Stimulated activated CD4-positive, alpha-beta T cell treated with anti-CD3 and anti-CD28 coated beads, Interleukin-1b, Interleukin-23, amount 100 ng/mL, for 48 hours (primary cell): ENCODE results near the gene SULT1E1.
"Not testable (repeated sequence)": the region's sequence is repeated elsewhere in the genome, so short reads cannot be mapped to it uniquely, and the experiment has no call there.

Experiments used
- DNase-seq: peaks from one replicate; pipeline ENCODE4 v3.0.0-alpha.2; 2020

The SULT1E1 gene

GRCh38 chr4:69838977-69839376, 21.0 kb downstream of the SULT1E1 start:
- DNase-seq: no peak

- no peak for DNase-seq
Measured at GRCh38 chr4:69836287-69836686, 23.7 kb downstream of the SULT1E1 start.

DNA sequence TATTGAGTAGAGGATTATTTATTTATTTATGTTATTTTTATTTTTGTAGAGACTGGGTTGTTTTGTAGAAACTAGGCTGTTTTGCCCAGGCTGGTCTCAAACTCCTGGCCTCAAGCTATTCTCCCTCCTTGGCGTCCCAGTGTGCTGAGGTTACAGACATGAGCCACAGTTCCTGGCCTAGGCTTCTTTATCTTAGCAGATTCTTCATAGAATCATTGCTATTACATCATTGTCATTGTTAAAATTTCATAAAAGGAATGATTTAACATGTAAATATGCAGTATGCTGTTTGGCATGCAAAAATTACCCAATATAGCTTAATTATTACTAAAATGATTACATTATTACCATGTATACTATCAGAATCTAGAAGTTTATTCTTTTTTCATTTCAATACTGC, 24.2 kb downstream of the SULT1E1 start:
- no peak for DNase-seq

DNA sequence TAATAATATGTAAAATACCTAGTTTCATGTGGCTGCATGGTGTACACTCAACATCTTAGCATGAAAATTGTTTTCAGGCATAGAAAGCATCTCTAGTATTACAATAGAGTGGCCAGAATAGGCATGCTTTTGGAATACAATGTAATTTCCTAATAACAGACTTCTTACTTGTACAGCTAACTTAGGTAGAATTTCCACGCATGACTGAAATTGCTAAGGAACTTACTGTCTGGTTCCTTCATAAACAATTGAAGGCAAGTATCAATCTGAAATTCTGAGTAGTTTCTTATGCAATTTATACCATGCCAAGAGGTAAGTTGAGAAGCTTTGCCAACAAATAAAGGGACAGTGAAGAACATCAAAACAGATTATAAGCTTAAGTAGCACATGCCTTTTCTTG, 26.7 kb downstream of the SULT1E1 start:
- no peak for DNase-seq

GRCh38 chr4:69832326-69833030, 27.5 kb downstream of the SULT1E1 start:
- no peak for DNase-seq

DNA sequence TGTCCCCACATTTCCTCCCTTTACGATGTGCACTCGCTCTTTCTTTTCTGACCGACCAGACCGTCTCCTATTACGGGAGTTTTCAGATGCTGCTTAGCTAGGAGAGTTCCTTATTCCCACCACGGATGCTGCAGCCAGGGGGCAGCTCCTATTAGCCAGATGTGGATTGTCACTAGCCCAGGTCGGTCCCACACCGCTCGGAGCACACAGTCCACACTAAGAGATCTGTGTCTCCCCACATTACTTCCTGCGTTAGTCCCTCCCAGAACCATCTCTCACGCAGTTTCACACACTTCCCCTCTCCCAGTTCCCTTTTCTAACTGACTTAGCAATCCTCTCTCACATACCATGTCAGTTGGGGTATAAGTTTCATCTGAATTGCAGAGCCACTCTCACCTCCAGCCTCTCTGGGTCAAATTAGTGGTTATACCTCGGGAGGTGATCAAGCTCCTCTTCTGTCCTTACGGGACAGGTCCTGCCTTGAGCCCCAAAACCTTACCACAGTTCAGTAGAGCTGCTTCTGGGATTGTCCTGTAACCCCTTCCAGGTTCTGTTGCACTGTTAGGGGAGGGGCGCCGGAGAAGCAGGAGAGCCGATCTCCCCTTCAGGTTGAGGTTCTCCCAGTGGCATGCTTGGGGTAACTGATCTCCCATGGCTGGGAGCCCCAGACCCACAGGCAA, 28.2 kb downstream of the SULT1E1 start:
- no peak for DNase-seq

- no peak for DNase-seq
Measured at GRCh38 chr4:69831270-69831627, 28.7 kb downstream of the SULT1E1 start.

GRCh38 chr4:69830560-69831269, 29.2 kb downstream of the SULT1E1 start:
- DNase-seq: no peak

DNA sequence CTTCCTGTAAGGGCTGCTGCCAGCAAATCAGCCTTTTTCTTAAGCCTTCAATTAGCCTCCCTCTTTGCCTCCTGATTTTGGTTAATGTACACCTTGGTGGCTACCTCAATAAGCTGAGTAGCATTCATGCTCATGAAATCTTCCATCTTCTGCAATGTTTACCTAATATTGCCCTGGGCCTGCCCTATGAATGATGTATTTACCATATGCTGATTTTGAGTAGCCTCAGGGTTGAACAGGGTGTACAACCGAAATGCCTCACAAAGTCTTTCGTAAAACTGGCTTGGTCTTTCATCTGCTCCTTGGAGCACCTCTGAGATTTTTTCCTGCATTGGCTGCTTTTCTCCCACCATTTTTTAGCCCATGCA, 29.8 kb downstream of the SULT1E1 start:
- no peak for DNase-seq

- DNase-seq: no peak
Measured at GRCh38 chr4:69829678-69830077, 30.3 kb downstream of the SULT1E1 start.

DNA sequence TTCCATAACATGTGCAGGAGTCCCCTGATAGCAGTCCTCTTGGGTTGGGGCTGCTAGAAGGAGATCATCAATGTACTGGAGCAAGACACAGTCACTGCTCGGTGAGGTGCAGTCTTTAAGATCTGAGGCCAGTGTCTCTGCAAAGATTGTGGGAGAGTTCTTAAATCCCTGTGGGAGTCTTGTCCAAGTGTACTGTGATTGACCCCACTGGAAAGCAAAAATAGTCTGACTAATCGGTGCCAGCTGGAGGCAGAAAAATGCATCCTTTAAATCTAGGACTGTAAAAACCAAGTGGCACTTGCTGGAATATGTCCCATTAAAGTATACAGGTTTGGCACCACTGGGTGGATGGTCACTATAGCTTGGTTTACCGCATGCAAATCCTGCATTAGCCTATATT, 31.1 kb downstream of the SULT1E1 start:
- no peak for DNase-seq

GRCh38 chr4:69825056-69825455, 34.9 kb downstream of the SULT1E1 start:
- DNase-seq: not testable (repeated sequence)

- peak; percentile 40 for DNase-seq
Measured at GRCh38 chr4:69823481-69824186, 36.3 kb downstream of the SULT1E1 start.

- DNase-seq: no peak
Measured at GRCh38 chr4:69823048-69823447, 36.9 kb downstream of the SULT1E1 start.

- DNase-seq: no peak
Measured at GRCh38 chr4:69822198-69822597, 37.7 kb downstream of the SULT1E1 start.

DNA sequence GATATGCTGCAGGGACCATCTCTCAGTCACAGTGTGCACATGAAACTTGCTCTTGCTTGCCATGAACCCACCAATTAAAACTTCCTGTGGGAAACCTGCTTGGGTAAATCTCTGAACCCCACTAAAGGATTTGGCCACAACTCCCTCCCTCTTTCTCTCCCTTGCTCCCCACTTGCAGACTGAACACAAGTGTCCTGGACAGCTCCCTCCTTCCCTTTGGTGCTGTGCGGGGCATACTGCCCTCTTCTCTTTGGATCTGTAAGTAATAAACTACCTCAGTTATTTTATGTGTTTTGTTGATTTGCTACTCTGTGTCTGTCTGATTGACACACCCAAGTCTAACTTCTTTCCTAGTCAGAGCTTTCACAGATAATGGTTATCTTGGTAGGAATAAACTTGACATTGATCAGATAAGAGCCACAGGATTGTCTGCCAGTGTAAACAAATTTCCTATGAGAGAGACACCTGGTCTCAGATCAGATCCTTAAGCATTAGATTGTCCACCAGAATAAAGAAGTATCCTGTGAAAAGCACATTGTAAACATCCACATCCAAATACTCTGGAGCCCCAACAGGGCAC, 41.8 kb downstream of the SULT1E1 start:
- DNase-seq: no peak

- DNase-seq: no peak
Measured at GRCh38 chr4:69816236-69816635, 43.7 kb downstream of the SULT1E1 start.

DNA sequence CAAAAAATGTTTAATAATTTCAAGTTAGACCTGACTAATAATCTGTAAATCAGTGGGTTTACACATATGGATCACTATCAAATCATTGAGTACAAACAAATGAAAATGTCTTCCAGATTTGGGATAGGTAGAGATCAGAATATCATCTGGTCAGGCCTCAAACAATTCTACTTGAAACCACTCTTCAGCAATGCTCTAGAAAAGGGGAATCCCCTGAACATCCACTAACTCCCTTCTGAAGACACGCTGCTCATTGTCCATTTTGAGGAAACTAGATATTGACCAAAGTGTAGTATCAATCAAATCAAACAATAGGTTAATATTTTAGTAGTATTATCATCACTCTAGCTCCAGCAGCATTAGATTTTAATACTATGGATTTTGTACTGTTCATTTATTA, 46.3 kb downstream of the SULT1E1 start:
- DNase-seq: no peak

GRCh38 chr4:69811166-69811565, 48.8 kb downstream of the SULT1E1 start:
- no peak for DNase-seq

GRCh38 chr4:69800599-69800998, 59.3 kb downstream of the SULT1E1 start:
- no peak for DNase-seq

GRCh38 chr4:69799337-69799736, 60.6 kb downstream of the SULT1E1 start:
- DNase-seq: no peak

- DNase-seq: no peak
Measured at GRCh38 chr4:69793732-69794131, 66.2 kb downstream of the SULT1E1 start.
